Measurements from ENCODE around the gene LRRC38. TPM values are rescaled to one million over a fixed set of nuclear protein-coding genes. Genes with fewer than 3 reads are reported as not detected.

The LRRC38 gene
- not detected in 2 replicates for total RNA-seq

DNA sequence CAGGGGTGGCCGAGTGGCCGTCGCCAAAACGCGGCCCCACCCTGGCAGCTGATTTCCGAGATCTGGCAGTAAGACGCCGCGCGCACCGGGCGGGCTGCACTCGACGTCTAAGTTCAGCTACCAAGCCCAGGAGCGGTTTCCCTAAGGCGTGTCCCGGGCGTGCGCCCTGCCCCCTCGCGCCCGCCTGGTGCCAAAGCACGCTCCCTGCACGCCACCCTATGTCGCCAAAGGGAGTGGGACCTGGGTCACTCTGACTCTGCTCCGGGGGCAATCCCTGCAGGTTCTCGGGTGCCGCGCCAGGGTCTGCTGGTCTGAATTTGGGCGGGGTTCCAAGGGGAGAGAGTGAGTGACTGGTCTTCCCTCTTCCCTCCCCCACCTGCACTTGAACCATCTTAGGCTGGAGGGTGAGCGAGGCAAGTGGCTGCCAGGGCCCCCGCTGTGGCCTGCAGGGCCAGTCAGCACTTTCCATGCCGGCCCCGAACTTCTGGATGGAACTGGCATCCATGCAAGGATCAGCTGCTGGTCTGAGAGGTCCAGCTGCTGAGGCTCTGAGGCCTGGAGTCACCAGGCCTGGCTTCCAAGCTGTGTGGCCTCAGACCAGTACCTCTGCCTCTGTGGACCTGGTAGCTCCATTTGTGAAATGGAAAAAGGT lies at the start of gene LRRC38:
TSS of gene LRRC38 (minus strand) at position 109 of the 652 bp plus-strand sequence. CDS start 410 bp downstream, outside the sequence.

Other genes starting within 250 kb of the LRRC38 start
- not detected in 2 replicates for gene PRAMEF8, start 228.9 kb downstream of the LRRC38 start, total RNA-seq
- gene PRAMEF33, start 210.5 kb downstream of the LRRC38 start, total RNA-seq: not detected in 2 replicates
- not detected in 2 replicates for gene PRAMEF15, start 198.4 kb downstream of the LRRC38 start, total RNA-seq
- gene PRAMEF14, start 166.9 kb downstream of the LRRC38 start, total RNA-seq: not detected in 2 replicates
- gene PRAMEF19, start 142.1 kb downstream of the LRRC38 start, total RNA-seq: not detected in 2 replicates
- gene PRAMEF17, start 124.4 kb downstream of the LRRC38 start, total RNA-seq: not detected in 2 replicates
- not detected in 2 replicates for gene PRAMEF20, start 103.6 kb downstream of the LRRC38 start, total RNA-seq
- gene PDPN, start 69.8 kb upstream of the LRRC38 start, total RNA-seq: 65.3 and 81.1 TPM in 2 replicates
- 7.9 and 16.3 TPM in 2 replicates for gene PRDM2, start 186.2 kb upstream of the LRRC38 start, total RNA-seq

All from hair follicular keratinocyte (primary cell).